Left renal cortex interstitium (tissue), 4 donors: ENCODE results near the gene TTC28. TPM values are rescaled to one million over a fixed set of nuclear protein-coding genes. Genes with fewer than 3 reads are reported as not detected.
"Not testable (repeated sequence)": the region's sequence is repeated elsewhere in the genome, so short reads cannot be mapped to it uniquely, and the experiment has no call there.

Source experiments
- DNase-seq, 4 donors: peaks; one replicate each; pipeline ENCODE4 v3.0.0-alpha.2; 2013; ENCODE audit warnings: low read depth in 4 of 4, low spot score in 2 of 4, missing footprints in 1 of 4
- polyA plus RNA-seq, 4 donors: library from polyadenylated mRNA; unstranded; fragments of 120-200 nt; gene quantifications; one replicate each; pipeline ENCODE4 v1.2.1, GENCODE V29; 2013; ENCODE audit not compliant: insufficient read length in 4 of 4

TTC28 gene
- polyA plus RNA-seq, 4 donors = 26.0 to 49.6 (median 35.9) TPM

DNA sequence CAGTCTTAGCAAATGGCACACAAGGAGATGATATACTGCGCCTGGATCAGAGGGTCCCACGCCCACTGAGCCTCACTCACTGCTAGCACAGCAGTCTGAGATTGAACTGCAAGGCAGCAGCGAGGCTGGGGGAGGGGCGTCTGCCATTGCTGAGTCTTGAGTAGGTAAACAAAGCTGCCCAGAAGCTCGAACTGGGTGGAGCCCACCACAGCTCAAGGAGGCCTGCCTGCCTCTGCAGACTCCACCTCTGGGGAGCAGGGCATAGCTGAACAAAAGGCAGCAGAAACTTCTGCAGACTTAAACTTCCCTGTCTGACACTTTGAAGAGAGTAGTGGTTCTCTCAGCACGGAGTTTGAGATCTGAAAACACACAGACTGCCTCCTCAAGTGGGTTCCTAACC lies 470.2 kb downstream of the TTC28 start:
- DNase-seq = not testable (repeated sequence)

DNA sequence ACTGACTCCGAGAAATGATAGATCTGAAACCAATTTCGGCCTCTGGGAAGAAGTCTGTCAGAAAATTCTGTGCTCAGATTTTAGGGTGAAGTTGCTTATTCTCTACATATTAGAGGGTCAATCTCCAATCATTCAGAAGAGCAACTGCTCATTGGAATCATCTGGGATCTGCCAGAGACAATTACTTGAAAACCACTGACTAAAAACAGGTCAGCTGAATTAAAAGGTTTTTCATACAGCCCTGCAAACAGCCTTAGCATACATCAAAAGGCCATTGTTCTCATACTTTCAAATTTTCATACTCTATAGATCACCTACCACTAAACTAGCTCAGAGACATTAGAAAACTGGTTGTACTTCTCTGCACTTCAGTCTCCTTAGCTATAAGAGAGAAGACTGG lies 470.9 kb downstream of the TTC28 start:
- no peak for DNase-seq

DNA sequence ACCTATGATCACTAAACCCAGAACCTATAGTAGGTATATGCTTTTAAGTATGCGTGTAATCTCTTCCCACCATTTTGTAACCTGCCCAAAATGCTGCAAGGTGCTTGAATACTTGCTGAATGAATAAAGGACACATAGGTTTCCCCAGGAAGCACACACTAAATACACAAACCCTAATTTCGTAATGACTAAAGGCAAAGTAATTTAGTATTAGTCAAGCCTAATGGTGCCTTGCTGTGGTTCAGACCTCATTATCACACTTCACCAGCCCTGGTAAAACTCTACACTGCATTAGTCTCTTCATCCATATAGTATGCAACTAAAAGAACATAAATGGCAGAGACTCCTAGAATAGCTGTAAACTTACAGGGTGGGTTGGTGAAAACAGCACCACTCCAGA lies 471.6 kb downstream of the TTC28 start:
- no peak for DNase-seq

DNA sequence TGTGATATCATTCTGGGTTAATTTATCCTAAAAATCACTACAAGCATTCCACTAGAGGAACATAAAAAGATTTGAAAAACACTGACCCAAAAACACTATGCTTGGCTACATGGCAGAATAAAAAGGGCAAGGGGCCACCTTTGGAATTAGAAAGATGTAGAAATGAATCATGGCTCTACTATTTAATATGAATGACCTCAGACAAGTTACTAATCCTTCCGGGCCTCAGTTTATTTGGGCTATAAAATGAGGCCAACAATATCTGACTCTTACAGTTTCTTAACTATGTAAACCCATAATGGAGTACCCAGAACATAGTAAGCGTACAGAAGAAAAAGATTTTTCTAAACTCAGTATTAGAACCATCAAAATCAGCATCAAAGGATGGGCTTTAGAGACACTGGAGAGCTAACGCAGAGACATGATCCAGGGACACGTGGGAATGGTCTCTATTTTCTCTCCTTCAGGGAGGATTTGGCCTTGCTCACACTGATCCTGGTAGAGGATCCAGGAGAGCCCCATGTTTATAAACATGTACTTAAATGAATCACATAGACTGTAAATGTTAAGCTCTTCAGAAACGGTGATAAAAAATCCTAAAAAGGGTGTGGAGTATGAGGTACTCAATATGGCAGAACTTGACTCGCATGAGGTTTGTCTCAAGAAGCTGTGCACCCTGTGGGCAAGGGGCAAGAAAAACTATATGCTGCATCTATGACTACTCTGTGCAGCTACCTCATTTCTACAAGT lies 472.2 kb downstream of the TTC28 start:
- DNase-seq = no peak

DNA sequence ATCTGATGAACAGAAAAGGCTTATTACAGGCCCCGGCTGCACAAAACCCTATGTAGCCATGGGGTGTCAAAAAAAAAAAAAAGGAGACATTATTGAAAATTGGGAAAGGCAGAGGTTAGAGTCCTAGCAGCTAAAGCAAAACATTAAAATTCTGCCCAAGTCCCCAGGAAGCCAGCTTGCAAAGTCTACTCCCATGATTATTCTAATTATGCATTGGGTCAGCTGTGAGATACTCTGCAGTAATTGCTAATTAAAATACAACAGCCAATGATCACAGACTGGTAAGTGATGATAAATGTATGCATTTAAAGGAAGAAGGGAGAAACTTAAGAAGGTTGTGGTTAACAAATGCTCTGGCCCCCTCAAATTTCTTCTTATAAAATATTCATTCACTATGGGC lies 473.7 kb downstream of the TTC28 start:
- DNase-seq = no peak

DNA sequence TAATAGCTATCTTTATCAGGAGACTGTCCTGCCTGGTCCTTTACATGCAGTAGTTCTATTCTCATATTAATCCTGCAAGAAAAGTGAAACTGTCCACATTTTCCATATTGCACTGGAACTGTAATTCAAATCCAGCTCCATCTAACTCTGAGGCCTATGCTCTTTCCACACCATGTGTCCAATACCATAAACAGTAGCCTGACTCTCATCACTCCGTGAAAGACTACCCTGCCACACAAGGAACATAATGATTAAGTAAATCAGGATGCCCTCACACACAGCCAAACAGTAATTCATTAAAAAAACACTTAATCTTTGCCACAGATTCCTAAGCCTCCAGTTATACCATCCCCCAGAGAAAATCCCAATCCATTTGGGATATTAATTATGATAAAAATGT lies 475.3 kb downstream of the TTC28 start:
- DNase-seq = no peak

DNA sequence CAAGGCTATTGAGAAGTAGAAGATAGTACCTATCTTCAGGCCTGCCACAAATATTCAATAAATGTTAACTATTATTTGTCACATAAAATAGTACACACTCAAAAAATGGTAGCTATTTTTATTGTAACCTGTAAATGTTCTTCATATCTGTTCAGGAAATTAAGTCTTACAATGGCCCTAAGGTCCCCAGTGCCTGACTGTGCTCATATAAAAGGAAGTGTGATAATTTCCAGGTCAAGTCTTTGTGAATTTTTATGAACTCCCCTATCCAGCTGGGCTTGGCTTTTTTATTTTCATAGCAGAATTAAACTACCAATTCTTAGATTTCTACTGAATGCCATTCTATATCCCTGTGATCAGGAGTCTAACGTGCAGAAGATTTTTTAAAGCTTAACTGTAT lies 476.4 kb downstream of the TTC28 start:
- no peak for DNase-seq

DNA sequence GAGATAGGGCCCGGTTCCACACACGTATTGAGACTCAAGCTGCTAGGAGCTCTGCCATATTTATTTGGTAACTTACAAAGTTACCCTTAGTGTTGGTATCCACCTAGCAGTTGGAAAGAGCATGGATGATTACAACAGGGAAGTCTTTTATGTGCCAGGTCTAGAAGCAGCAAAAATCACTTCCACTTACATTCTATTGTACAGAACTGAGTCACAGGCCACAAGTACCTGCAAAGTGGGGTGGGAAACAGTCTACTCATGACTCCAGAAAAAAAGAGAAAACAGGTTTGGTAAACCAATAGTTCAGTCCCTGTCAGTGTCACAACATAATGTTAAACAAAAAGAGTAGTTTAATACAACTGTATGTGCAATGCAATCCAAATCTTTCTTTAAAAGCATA lies 480.9 kb downstream of the TTC28 start:
- no peak for DNase-seq

DNA sequence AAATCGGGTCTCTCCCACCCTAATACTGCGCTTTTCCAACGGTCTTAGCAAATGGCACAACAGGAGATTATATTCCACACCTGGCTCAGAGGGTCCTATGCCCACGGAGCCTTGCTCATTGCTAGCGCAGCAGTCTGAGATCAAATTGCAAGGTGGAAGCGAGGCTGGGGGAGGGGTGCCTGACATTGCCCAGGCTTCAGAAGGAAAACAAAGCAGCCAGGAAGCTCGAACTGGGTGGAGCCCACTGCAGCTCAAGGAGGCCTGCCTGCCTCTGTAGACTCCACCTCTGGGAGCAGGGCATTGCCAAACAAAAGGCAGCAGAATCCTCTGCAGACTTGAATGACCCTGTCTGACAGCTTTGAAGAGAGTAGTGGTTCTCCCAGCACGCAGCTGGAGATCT lies 488.1 kb downstream of the TTC28 start:
- DNase-seq = not testable (repeated sequence)

DNA sequence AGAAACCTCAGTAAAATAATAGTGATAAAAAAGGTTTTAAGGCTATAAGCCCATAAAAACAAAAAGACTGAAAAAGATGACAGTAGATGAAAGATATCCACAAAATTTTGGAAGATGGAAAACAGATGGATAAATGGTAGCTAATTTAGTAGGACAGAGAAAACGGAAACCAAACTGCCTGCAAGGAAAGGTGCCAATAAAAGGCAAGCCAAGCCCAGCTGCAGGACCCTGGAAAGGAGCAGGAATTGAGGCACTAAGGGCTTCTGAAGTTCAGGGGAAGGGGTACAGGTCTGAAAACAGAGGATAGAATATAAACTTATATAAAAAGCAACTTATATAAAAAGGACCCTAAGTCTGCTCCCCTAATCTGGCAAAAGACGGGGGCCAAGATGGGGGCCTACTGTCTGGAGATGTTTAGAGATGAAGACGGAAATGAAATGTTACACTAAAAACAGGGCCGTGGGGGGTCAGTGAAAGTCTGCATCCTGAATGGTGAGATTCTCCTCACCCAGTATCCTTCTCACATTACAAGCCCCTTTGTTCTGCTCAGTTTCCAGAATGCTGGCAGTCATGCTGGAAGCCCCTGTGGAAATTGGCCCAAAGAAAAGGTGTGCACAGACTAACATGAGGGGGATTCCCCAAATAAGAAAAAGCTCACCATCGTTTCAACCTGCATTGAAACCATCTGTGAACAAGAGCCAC lies 491.3 kb downstream of the TTC28 start:
- DNase-seq = no peak

DNA sequence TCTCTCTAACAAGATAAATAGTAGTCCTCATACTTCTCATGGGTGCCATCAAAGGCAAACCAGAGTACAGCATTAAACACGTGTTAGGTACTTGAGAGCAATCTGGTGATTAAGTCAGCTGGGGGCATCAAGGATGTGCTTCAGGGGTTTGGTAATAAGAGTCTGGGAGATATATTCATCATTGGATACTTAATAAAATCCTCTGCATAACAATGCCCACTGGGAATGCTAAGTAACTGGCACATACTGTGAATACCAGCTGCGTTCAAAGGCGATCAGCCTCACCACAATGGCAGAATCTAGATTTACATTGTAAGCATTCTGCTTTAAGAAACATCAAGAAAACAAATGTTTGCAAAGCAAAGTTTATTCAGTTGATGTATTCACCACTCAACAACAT lies 492.0 kb downstream of the TTC28 start:
- DNase-seq = no peak

DNA sequence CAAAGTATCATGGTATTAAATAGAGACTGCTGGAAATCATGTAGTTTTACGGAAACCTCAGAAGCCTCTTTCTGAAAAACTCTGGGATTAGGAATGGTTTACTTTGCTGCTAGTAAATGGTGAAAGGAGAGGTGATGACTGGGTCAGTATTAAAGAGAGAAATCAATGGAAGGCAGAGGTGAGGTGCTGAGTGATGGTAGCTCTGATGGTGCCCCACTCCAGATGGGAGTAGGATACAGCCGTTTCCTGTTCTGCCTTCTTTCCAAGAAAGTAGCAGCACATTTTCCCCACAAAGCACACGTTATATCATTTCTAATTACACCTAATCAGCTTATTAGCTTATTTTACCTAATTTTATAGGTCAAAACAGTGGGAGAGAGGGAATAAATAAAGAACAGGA lies 493.0 kb downstream of the TTC28 start:
- no peak for DNase-seq

DNA sequence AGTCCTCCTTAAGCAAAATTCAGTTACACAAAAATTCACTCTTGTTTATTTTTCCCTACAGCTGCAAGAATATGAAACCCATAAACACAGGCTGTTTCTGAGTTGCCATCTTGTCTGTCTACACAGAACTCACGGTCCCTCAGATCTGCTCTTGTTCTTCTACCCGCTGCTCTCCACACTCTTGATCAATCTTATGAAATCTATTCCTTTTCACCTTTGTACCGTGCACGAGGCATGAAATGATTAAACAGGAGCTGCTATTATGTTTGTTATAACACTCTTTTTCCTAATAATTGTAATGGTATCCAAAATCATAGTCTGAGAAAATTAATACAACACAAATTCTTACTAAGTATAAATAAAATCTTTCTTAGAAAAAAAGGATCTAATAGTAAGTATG lies 494.5 kb downstream of the TTC28 start:
- DNase-seq = no peak

DNA sequence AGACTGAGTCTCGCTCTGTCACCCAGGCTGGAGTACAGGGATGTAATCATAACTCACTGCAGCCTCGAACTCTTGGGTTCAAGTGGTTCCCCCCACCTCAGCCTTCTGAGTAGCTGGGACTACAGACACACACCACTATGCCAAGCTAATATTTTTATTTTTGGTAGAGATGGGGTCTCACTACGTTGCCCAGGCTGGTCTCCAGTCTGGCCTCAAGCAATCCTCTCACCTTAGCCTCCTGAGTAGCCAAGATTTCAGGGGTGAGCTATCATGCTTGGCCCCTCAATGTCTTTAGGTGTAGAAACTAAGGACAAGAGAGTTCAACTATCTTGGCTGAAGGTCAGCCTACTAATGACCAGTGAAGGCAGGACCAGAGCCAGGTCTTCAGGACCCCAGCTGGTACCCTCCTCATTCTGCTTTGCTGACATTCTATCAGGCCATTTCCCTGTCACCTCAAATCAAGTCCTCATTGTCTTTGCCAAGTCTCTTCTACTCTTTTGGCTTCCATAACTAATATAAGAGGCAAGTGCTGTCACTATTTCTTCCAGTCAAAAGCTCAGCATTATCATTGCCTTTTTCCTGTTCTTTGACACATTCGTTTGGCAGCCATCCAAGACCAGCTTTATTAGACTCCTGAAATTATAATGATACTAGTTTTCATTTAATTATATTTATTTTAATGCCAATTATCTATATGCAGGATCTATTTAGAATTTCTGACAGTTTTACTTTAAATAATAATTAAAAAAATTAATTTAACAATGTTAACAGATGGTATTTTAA lies 496.4 kb downstream of the TTC28 start:
- DNase-seq = no peak

DNA sequence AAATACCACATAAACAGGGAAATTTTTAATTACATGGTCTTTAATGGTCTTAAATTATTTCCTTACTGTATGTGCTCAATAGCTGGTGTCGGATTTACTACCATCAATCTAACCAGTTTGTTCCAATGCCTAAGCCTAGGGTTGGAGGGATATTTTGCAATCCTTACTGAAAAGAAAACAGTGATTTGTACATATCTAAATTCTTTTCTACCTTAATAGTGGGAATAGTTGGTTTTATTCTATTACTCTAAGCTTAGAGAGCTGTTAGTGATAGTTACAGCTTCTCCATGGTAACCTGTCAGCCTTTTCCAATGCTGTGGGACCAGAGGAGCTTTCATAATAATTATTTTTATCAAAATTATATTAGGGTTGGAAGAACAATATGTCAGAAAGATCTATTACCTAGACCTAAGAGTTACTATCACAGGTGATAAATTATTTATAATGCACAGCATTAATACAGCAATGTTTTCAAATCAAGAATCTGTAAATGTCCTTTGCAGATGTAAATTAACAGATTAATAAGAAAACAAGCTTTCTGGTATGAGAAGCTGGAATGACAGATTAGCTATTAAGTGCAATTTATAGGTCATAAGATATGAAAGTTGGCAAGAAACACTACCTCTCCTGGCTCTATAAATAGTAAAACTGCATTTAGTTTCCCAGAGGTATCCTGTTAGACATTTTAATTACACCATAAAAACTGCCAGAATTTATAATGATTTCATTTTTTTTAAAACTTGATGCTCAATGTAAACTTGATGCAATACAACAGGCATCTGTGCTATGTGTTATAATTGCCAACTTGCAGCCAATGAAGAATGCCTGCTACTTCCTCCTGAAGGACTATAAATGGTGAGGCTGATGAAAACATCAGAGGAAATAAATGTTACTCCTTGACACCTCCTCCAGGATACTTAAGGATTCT lies 498.6 kb downstream of the TTC28 start:
- DNase-seq = no peak

DNA sequence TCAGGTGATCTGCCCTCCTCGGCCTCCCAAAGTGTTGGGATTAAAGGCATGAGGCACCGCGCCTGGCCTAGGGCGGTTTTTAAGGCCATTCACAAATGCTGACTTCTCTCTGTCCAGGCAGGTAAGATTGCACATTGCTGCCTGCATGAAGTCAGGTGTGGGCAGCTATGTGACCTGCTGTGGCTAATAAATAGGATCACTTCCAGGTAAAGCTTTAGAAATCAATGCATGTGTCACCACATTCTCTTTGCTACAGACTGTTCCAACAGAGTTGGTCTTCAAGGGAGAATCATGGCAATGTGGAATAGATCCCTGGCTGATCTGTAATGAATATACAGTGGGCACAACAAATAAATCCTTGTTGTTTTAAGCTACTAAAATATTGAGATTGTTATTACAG lies 500.2 kb downstream of the TTC28 start:
- DNase-seq = no peak

DNA sequence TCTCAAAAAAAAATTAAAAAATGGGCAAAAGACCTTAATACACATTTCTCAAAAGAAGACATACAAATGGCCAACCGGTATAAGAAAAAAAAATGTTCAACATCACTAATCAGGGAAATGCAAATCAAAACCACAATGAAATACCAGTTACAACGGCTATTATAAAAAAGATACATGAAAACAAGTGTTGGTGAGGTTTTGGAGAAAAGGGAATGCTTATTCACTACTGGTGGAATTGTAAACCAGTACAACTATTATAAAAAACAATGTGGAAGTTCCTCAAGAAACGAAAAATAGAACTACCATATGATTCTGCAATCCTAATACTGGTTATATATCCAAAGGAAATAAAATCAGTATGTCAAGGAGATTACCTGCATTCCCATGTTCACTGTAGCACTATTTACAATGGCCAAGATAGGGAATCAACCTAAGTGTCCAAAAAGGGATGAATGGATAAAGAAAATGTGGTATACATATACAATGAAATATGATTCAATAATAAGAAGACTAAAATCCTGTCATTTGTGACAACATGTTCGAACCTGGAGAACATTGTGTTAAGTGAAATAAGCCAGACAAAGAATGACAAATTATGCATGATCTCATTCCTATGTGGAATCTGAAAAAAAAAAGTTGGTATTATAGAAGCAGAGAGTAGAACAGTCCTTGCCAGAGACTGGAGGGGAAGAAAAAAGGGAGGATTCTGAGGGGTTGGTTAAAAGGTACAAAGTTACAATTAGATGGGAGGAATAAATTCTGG lies 503.7 kb downstream of the TTC28 start:
- DNase-seq = no peak

DNA sequence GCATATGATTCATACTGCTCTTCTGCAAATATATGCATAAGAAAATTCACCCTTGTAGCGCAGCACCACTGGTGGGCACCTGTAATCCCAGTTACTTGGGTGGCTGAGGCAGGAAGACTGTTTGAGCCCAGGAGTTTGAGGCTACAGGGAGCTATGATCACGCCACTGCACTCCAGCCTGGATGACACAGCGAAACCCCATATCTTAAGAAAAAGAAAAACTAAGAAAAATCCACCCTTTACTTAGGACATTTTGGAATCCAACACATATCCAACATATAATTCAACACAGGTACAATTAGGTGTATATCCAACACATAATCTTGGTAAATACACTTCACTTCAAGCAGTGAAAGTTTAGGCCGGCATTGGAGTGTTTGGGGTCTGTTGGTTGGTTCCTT lies 505.1 kb downstream of the TTC28 start:
- DNase-seq = no peak

DNA sequence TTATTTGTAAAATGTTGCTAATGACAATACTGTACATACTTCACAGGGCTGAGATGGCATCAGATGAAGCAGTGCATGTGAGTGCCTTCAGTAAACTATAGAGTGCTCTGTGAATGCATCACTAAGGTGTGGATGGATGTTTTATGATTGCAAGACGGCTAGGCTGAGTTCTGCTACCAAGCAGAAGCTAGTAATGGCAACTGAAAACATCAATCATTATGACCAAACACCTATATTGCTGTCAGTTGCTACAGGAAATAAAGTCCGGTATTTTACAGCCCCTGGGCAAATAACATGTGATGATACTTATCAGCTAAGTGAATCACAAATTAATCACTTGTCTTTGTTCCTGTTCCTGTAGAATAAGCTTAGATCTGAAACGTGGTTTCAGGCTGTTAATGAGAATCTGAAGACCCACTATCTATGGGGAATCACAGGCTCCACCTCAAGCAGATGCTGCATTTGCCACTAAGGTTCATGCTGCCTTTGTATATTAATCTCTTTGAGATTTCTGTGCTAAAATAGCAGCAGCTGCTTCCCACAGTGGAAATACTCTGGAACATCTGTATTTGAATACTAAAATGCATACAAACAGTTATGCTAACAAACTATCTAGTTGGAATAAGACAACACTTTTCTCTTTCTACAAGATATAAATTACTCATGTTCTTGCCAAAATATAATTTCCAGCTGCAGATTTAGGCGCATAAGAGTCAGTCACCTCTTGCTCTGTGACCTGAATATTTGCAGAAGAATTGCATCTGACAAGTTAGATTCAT lies 506.6 kb downstream of the TTC28 start:
- no peak for DNase-seq
